ENCODE measurements around the gene DPH5. TPM values are rescaled to one million over a fixed set of nuclear protein-coding genes. Genes with fewer than 3 reads are reported as not detected.

DPH5 gene
- total and polyA plus RNA-seq, 2 donors (not counting 1 experiment from before 2014, with no cell fraction given) = 33.0 to 42.5 TPM

DNA sequence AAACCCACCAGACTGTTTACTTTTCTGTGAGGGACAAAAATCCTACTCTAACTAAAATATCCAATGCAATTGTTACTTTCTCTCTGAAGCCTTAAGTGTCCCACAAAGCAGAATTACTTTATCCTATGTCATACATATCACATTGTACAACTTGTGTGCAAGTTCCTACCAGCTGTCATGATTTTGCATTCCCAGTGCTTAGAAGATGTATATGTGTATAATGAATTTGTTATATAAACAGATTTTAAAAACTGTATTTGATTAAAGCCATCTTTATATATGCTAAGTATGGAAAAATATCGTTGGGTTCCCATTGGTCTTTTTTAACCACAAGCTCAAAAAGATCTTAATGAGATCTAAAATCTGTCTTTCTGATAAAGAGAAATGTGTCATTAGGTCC, 57.0 kb downstream of the DPH5 start:
- TF ChIP-seq EZH2 (IDR thresholded peaks at IDR 0.05; ENCODE audit: borderline replicate concordance, insufficient read depth, low read depth, low read length, poor library complexity, severe bottlenecking) = no peak
- TF ChIP-seq, protein P1, sequence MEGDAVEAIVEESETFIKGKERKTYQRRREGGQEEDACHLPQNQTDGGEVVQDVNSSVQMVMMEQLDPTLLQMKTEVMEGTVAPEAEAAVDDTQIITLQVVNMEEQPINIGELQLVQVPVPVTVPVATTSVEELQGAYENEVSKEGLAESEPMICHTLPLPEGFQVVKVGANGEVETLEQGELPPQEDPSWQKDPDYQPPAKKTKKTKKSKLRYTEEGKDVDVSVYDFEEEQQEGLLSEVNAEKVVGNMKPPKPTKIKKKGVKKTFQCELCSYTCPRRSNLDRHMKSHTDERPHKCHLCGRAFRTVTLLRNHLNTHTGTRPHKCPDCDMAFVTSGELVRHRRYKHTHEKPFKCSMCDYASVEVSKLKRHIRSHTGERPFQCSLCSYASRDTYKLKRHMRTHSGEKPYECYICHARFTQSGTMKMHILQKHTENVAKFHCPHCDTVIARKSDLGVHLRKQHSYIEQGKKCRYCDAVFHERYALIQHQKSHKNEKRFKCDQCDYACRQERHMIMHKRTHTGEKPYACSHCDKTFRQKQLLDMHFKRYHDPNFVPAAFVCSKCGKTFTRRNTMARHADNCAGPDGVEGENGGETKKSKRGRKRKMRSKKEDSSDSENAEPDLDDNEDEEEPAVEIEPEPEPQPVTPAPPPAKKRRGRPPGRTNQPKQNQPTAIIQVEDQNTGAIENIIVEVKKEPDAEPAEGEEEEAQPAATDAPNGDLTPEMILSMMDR (IDR thresholded peaks at IDR 0.05) = no peak
- H3K4me1 Mint-ChIP-seq = peaks cover 20% of the 10 kb centered on the region
- DNase-seq = no peak
- no peaks in the 10 kb centered on the region for H3K27me3 Mint-ChIP-seq
- ATAC-seq (ENCODE audit: low read depth) = no peak
- H3K4me3 Mint-ChIP-seq = no peak overlapping the region
- no peaks in the 10 kb centered on the region for H3K9me3 Mint-ChIP-seq (ENCODE audit: insufficient read depth)
- no peaks in the 10 kb centered on the region for H3K79me2 ChIP-seq (ENCODE audit: control insufficient read depth, insufficient read depth, low read length)
- H3K27ac Mint-ChIP-seq = no peak overlapping the region
- no peak overlapping the region for H3K9ac ChIP-seq (ENCODE audit: low read length)
- POLR2A ChIA-PET = no interaction called here
- H3K9me3 ChIP-seq (ENCODE audit: control extremely low read depth in 1 of 3, control insufficient read depth in 2 of 3, insufficient read depth in 1 of 3, low read length in 2 of 3) = no peaks in the 10 kb centered on the region
- intact Hi-C loops (cut with micrococcal nuclease) = no loop called here
- H3K27ac ChIP-seq (ENCODE audit: low read length in 2 of 2) = no peak overlapping the region
- no peaks in the 10 kb centered on the region for H3K27me3 ChIP-seq (replicated peaks in 1 of 4; ENCODE audit: control extremely low read depth in 1 of 4, control insufficient read depth in 3 of 4, insufficient read depth in 4 of 4, low read length in 3 of 4)
- no CpG with 5 or more reads among the region's 1 CpG for WGBS (ENCODE audit: insufficient coverage)
- H4K20me1 ChIP-seq (ENCODE audit: control insufficient read depth, insufficient read depth, low read length, poor library complexity, severe bottlenecking) = no peaks in the 10 kb centered on the region
- peaks cover 16 to 30% of the 10 kb centered on the region in 2 experiments for H3K36me3 ChIP-seq (replicated peaks in 1 of 2; ENCODE audit: control extremely low read depth in 1 of 2, control insufficient read depth in 1 of 2, extremely low read depth in 1 of 2, insufficient read depth in 2 of 2, low read length in 1 of 2)
- no peak overlapping the region for H3K4me3 ChIP-seq (ENCODE audit: control extremely low read depth in 1 of 5, extremely low read depth in 1 of 5, insufficient read depth in 1 of 5, low read depth in 2 of 5, low read length in 4 of 5)
- H2AFZ ChIP-seq (ENCODE audit: insufficient read depth, low read depth, low read length, poor library complexity, severe bottlenecking) = no peak overlapping the region
- CTCF ChIA-PET = interaction anchor here (0.7 kb wide), 1 partner anchor 389 kb away, joined by 3 read pairs; no protein-coding TSS in a partner anchor
- H3K4me2 ChIP-seq (replicated peaks; ENCODE audit: low read depth, low read length, poor library complexity, severe bottlenecking) = no peak overlapping the region
- peaks cover 15 to 20% of the 10 kb centered on the region in 2 donors for H3K4me1 ChIP-seq (ENCODE audit: control insufficient read depth in 2 of 2, insufficient read depth in 2 of 2, low read length in 2 of 2)

DNA sequence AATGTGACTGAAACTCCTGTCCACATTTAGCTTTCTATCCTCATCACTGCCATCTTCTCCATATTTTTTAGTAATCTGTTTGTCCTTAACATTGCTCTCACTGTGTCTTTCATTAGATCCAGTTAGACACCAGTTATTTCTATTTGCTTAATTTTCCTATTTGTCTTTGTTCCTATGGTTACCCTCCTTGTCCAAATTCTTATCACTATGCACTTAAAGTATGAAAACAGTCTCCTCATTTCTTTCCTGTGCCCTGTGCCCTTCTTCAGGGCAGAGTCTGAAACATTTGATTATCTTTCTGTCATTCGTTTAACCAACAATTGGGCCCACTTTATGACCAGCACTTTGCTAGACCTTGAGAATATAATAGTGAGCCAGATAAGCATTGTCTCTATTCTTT, 65.5 kb downstream of the DPH5 start:
- H3K79me2 ChIP-seq (ENCODE audit: control insufficient read depth, insufficient read depth, low read length) = no peaks in the 10 kb centered on the region
- ATAC-seq (ENCODE audit: low read depth) = no peak
- peaks cover 5 to 12% of the 10 kb centered on the region in 2 experiments for H3K36me3 ChIP-seq (replicated peaks in 1 of 2; ENCODE audit: control extremely low read depth in 1 of 2, control insufficient read depth in 1 of 2, extremely low read depth in 1 of 2, insufficient read depth in 2 of 2, low read length in 1 of 2)
- no peak overlapping the region for H3K4me3 ChIP-seq (ENCODE audit: control extremely low read depth in 1 of 5, extremely low read depth in 1 of 5, insufficient read depth in 1 of 5, low read depth in 2 of 5, low read length in 4 of 5)
- CTCF ChIA-PET = interaction anchor here (0.8 to 1.0 kb wide), 2 partner anchors 328 kb away, joined by 3 read pairs; no protein-coding TSS in a partner anchor
- intact Hi-C loops (cut with micrococcal nuclease) = no loop called here
- Mint-ChIP-seq H3K4me1 (peaks cover 16% of the 10 kb centered on the region), H3K9me3 (ENCODE audit: insufficient read depth) (peaks cover 2% of the 10 kb centered on the region), H3K27ac (no peak overlapping the region), H3K4me3 (no peak overlapping the region), H3K27me3 (no peaks in the 10 kb centered on the region)
- no peaks in the 10 kb centered on the region for H3K9me3 ChIP-seq (ENCODE audit: control extremely low read depth in 1 of 3, control insufficient read depth in 2 of 3, insufficient read depth in 1 of 3, low read length in 2 of 3)
- WGBS (ENCODE audit: insufficient coverage) = no CpG with 5 or more reads among the region's 1 CpG
- DNase-seq = no peak
- TF ChIP-seq, protein P1 (IDR thresholded peaks at IDR 0.05) = no peak
- no peak for TF ChIP-seq EZH2 (IDR thresholded peaks at IDR 0.05; ENCODE audit: borderline replicate concordance, insufficient read depth, low read depth, low read length, poor library complexity, severe bottlenecking)
- no peaks in the 10 kb centered on the region for H3K27me3 ChIP-seq (replicated peaks in 1 of 4; ENCODE audit: control extremely low read depth in 1 of 4, control insufficient read depth in 3 of 4, insufficient read depth in 4 of 4, low read length in 3 of 4)
- H4K20me1 ChIP-seq (ENCODE audit: control insufficient read depth, insufficient read depth, low read length, poor library complexity, severe bottlenecking) = no peaks in the 10 kb centered on the region
- no peak overlapping the region for H2AFZ ChIP-seq (ENCODE audit: insufficient read depth, low read depth, low read length, poor library complexity, severe bottlenecking)
- no peak overlapping the region for H3K4me2 ChIP-seq (replicated peaks; ENCODE audit: low read depth, low read length, poor library complexity, severe bottlenecking)
- H3K4me1 ChIP-seq (ENCODE audit: control insufficient read depth in 2 of 2, insufficient read depth in 2 of 2, low read length in 2 of 2) = peaks cover 3 to 7% of the 10 kb centered on the region in 2 donors
- POLR2A ChIA-PET = no interaction called here
- no peak overlapping the region for H3K27ac ChIP-seq (ENCODE audit: low read length in 2 of 2)
- H3K9ac ChIP-seq (ENCODE audit: low read length) = no peak overlapping the region
